MCF 10A (cell line): ENCODE results near the gene SLC19A2. TPM values are rescaled to one million over a fixed set of nuclear protein-coding genes. Genes with fewer than 3 reads are reported as not detected.
"Not testable (repeated sequence)": the region's sequence is repeated elsewhere in the genome, so short reads cannot be mapped to it uniquely, and the experiment has no call there.

ENCODE experiments used
- BruUV-seq: library from RNA; stranded (reverse); fragments of 400-500 nt; replicated peaks from 2 replicates; lab custom pipeline; 2021; lab: Mats Ljungman, UMichigan
- CTCF ChIA-PET: fragments of 300-600 bp; sonication (Branson Sonifier 250); formaldehyde crosslinking; extraction: SDS; loops from one replicate; lab custom pipeline; 2021; ENCODE audit warnings: antibody characterized with exemption, inconsistent platforms; lab: Yijun Ruan, JAX
- POLR2A ChIA-PET: fragments of 300-600, 350-650 bp; sonication (Branson Sonifier 250); formaldehyde crosslinking; extraction: SDS; loops from one replicate; lab custom pipeline; 2020; ENCODE audit warnings: antibody characterized with exemption, inconsistent platforms; lab: Yijun Ruan, JAX
- DNase-seq: peaks from one replicate; pipeline ENCODE4 v3.0.0-alpha.2; 2018; ENCODE audit not compliant: unreplicated experiment
- H3K27ac Mint-ChIP-seq: one replicate; pipeline ENCODE4 v1.8.0; 2022; ENCODE audit warnings: mild to moderate bottlenecking, low read depth, mixed read lengths; ENCODE audit not compliant: unreplicated experiment
- H3K27me3 Mint-ChIP-seq: one replicate; pipeline ENCODE4 v1.8.0; 2022; ENCODE audit warnings: mixed read lengths; ENCODE audit not compliant: insufficient read depth, unreplicated experiment
- H3K36me3 Mint-ChIP-seq: one replicate; pipeline ENCODE4 v1.8.0; 2022; ENCODE audit warnings: mild to moderate bottlenecking, moderate library complexity, mixed read lengths; ENCODE audit not compliant: insufficient read depth, unreplicated experiment
- H3K4me1 Mint-ChIP-seq: one replicate; pipeline ENCODE4 v1.8.0; 2022; ENCODE audit warnings: mixed read lengths; ENCODE audit not compliant: insufficient read depth, unreplicated experiment
- H3K4me3 Mint-ChIP-seq: one replicate; pipeline ENCODE4 v1.8.0; 2022; ENCODE audit warnings: mild to moderate bottlenecking, moderate library complexity, mixed read lengths; ENCODE audit not compliant: unreplicated experiment
- H3K9me3 Mint-ChIP-seq: one replicate; pipeline ENCODE4 v1.8.0; 2022; ENCODE audit warnings: mixed read lengths; ENCODE audit not compliant: unreplicated experiment
- intact Hi-C: fragments of 100-400 bp; cut with micrococcal nuclease; formaldehyde crosslinking; loops from 2 replicates; pipeline ENCODE4 v1.14.1; 2022
- total RNA-seq: library from RNA; stranded (reverse); gene quantifications from 2 replicates; pipeline ENCODE4 v1.2.3, GENCODE V29; 2022
- TF ChIP-seq, protein P1 (sequence below): fragments of 200-600 bp; IDR thresholded peaks from one replicate; pipeline ENCODE4 v1.8.0; 2022; ENCODE audit warnings: antibody characterized with exemption, mild to moderate bottlenecking; ENCODE audit not compliant: unreplicated experiment

SLC19A2 gene
- total RNA-seq, 1 experiment from 2014 or later: 13.9 TPM

DNA sequence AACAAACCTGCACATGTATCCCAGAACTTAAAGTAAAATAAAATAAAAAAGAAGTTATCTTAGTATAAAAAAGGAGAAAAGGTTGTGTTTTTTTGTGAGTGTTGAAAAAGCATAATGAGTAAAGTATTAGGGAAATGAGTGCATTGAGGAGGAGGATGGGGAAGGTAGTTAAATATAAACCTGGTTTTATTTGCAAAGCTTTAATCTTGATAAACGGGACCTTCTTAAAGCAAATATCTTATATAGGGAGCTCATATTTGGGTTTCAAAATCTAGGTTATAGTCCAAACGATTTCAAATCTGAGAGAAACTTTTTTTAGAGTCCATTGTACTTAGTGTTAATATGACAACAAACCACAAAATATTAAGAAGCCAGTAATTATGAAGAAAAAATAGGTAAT, 21.7 kb upstream of the SLC19A2 start:
- POLR2A ChIA-PET: interaction anchor here (3.0 to 15.1 kb wide), 3 partner anchors 12 to 24 kb away, joined by 22 to 242 read pairs (median 56); partner anchors contain the start of gene SLC19A2
- Mint-ChIP-seq H3K27me3 (no peaks in the 10 kb centered on the region), H3K4me3 (no peak overlapping the region), H3K9me3 (no peaks in the 10 kb centered on the region), H3K36me3 (no peaks in the 10 kb centered on the region), H3K4me1 (peaks cover 39% of the 10 kb centered on the region), H3K27ac (no peak overlapping the region)
- no peak for DNase-seq
- intact Hi-C loops: no loop called here
- TF ChIP-seq, protein P1, sequence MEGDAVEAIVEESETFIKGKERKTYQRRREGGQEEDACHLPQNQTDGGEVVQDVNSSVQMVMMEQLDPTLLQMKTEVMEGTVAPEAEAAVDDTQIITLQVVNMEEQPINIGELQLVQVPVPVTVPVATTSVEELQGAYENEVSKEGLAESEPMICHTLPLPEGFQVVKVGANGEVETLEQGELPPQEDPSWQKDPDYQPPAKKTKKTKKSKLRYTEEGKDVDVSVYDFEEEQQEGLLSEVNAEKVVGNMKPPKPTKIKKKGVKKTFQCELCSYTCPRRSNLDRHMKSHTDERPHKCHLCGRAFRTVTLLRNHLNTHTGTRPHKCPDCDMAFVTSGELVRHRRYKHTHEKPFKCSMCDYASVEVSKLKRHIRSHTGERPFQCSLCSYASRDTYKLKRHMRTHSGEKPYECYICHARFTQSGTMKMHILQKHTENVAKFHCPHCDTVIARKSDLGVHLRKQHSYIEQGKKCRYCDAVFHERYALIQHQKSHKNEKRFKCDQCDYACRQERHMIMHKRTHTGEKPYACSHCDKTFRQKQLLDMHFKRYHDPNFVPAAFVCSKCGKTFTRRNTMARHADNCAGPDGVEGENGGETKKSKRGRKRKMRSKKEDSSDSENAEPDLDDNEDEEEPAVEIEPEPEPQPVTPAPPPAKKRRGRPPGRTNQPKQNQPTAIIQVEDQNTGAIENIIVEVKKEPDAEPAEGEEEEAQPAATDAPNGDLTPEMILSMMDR: no peak
- BruUV-seq: no TSS peak
- CTCF ChIA-PET: interaction anchor here (0.6 to 1.4 kb wide), 5 partner anchors 11 to 1767 kb away, joined by 3 to 4 read pairs (median 4); no protein-coding TSS in a partner anchor

DNA sequence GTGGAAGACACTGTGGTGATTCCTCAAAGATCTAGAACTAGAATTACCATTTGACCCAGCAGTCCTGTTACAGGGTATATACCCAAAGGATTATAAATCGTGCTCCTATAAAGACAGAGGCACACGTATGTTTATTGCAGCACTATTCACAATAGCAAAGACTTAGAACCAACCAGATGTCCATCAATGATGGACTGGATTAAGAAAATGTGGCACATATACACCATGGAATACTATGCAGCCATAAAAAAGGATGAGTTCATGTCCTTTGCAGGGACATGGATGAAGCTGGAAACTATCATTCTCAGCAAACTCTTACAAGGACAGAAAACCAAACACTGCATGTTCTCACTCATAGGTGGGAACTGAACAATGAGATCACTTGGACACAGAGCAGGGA, 17.9 kb upstream of the SLC19A2 start:
- H3K27me3 Mint-ChIP-seq, BruUV-seq, H3K4me3 Mint-ChIP-seq, H3K4me1 Mint-ChIP-seq, H3K27ac Mint-ChIP-seq, intact Hi-C loops, H3K9me3 Mint-ChIP-seq, CTCF ChIA-PET, DNase-seq, H3K36me3 Mint-ChIP-seq: not testable (repeated sequence)
- POLR2A ChIA-PET: interaction anchor here (15.1 kb wide), 1 partner anchor 16 kb away, joined by 242 read pairs; the partner anchor contains the start of gene SLC19A2

DNA sequence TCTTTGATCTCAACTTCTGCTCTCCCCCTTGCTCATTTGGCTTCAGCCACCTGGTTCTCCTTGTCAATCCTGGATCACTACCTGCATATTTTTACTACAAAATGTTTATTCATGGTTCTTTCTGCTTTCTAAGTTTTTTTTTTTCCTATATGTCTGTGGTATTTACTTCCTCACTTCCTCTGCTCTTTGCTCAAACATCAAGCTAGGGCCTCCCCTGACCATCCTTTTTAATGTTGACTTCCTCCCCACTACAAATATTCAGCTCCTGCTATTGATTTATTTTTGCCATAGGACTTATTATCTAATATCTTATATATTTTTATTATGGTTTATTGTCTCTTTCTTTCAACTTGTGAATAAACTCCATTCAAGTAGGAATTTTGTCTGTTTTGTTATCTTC, 14.1 kb upstream of the SLC19A2 start:
- Mint-ChIP-seq H3K27me3 (no peaks in the 10 kb centered on the region), H3K9me3 (peaks cover 7% of the 10 kb centered on the region), H3K27ac (no peak overlapping the region), H3K4me1 (peaks cover 17% of the 10 kb centered on the region), H3K36me3 (no peaks in the 10 kb centered on the region), H3K4me3 (no peak overlapping the region)
- intact Hi-C loops: no loop called here
- TF ChIP-seq, protein P1: no peak
- CTCF ChIA-PET: interaction anchor here (1.2 to 2.3 kb wide), 2 partner anchors 11 to 13 kb away, joined by 3 to 7 read pairs; no protein-coding TSS in a partner anchor
- no TSS peak for BruUV-seq
- POLR2A ChIA-PET: interaction anchor here (4.3 kb wide), 1 partner anchor 13 kb away, joined by 25 read pairs; the partner anchor contains the start of gene SLC19A2
- DNase-seq: no peak

DNA sequence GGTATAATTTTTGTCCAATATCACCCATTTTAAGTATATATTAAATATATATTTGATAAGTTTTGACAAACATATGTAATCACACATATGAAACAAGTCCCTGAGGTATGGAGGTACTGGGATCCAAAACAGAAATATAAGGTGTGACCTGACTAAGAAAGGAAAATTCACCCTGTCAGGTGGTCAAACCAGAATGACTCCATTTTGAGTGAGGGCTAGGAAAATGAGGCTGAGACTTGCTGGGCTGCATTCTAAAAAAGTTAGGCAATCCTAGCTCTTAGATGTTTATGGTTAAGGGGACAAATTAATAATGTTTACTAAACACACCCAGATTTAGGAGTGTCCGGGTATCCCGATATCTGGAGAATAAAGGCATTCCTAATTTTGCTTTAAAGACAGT, 11.6 kb upstream of the SLC19A2 start:
- no TSS peak for BruUV-seq
- Mint-ChIP-seq H3K27me3 (no peaks in the 10 kb centered on the region), H3K9me3 (peaks cover 7% of the 10 kb centered on the region), H3K27ac (no peak overlapping the region), H3K36me3 (no peaks in the 10 kb centered on the region), H3K4me3 (no peak overlapping the region), H3K4me1 (peaks cover 18% of the 10 kb centered on the region)
- intact Hi-C loops: no loop called here
- CTCF ChIA-PET: interaction anchor here (0.6 to 2.1 kb wide), 5 partner anchors 12 to 1154 kb away, joined by 3 to 13 read pairs (median 4); no protein-coding TSS in a partner anchor
- DNase-seq: no peak
- TF ChIP-seq, protein P1: no peak
- POLR2A ChIA-PET: interaction anchor here (1.3 to 5.5 kb wide), 3 partner anchors 10 to 14 kb away, joined by 4 to 56 read pairs (median 25); partner anchors contain the start of gene SLC19A2
